SH-SY5Y (cell line): ENCODE measurements around the gene CCL20.

ENCODE experiments used
- GATA2 ChIP-seq: IDR thresholded peaks from 2 replicates; pipeline ENCODE4 v1.6.1; 2011; ENCODE audit warnings: mild to moderate bottlenecking, low read depth, low read length
- GATA3 ChIP-seq: IDR thresholded peaks from 2 replicates; pipeline ENCODE4 v1.6.1; 2011; ENCODE audit warnings: low read depth, mild to moderate bottlenecking, low read length, moderate library complexity

GRCh38 chr2:227817850-227818674, 4.4 kb downstream of the CCL20 start:
- TF ChIP-seq GATA2 (no peak), GATA3 (no peak)
